Activated CD4-positive, alpha-beta memory T cell treated with anti-CD3 and anti-CD28 coated beads, Interleukin-2, amount 10 ng/mL, durations not matched to agents 7 days and 5 days (primary cell): ENCODE measurements around the gene DCUN1D2. TPM values are rescaled to one million over a fixed set of nuclear protein-coding genes. Genes with fewer than 3 reads are reported as not detected.
"Not testable (repeated sequence)": the region's sequence is repeated elsewhere in the genome, so short reads cannot be mapped to it uniquely, and the experiment has no call there.

Experiments used
- CTCF ChIA-PET: fragments of 350-600 bp; sonication (Branson Sonifier 250); formaldehyde crosslinking; loops from one replicate; lab custom pipeline; 2021; ENCODE audit warnings: antibody characterized with exemption, inconsistent platforms; lab: Charles Lee
- POLR2A ChIA-PET: fragments of 350-600 bp; sonication (Branson Sonifier 250); formaldehyde crosslinking; loops from one replicate; lab custom pipeline; 2021; ENCODE audit warnings: antibody characterized with exemption; lab: Charles Lee
- DNase-seq: peaks from one replicate; pipeline ENCODE4 v3.0.0-alpha.2; 2020
- H3K27ac Mint-ChIP-seq: one replicate; pipeline ENCODE4 v1.8.0; 2021; ENCODE audit warnings: mild to moderate bottlenecking, mixed read lengths
- H3K27me3 Mint-ChIP-seq: one replicate; pipeline ENCODE4 v1.8.0; 2021; ENCODE audit warnings: mixed read lengths
- H3K36me3 Mint-ChIP-seq: one replicate; pipeline ENCODE4 v1.8.0; 2021; ENCODE audit warnings: low read depth, mixed read lengths
- H3K4me1 Mint-ChIP-seq: one replicate; pipeline ENCODE4 v1.8.0; 2021; ENCODE audit warnings: mixed read lengths
- H3K4me3 Mint-ChIP-seq: one replicate; pipeline ENCODE4 v1.8.0; 2021; ENCODE audit warnings: mild to moderate bottlenecking, mixed read lengths
- H3K9me3 Mint-ChIP-seq: one replicate; pipeline ENCODE4 v1.8.0; 2021; ENCODE audit warnings: mixed read lengths
- total RNA-seq, 2 experiments: library from RNA; stranded (reverse); gene quantifications; one replicate each; pipeline ENCODE4 v1.2.3, GENCODE V29; 2021

Gene DCUN1D2
- total RNA-seq, 2 experiments from 2014 or later = 17.0 to 17.7 TPM

DNA sequence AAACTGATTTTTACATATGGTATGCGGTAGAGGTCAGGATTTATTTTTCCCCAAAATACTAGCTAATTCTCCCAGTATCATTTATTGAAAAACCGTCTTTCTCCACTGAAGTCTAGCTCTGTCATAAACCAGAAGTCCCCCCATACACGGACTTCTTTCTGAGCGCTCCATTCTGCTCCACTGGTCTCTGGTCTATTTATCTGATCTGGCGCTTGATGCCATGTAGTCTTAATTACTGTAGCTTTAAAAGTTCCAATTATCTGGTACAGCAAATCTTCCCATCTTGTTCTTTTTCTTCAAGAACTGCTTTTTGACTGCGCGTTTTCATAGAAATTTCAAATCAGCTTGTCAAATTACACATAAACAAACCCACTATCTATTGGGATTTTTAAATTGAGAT is 13.7 kb downstream of the DCUN1D2 start:
- POLR2A ChIA-PET = interaction anchor here (1.2 kb wide), 1 partner anchor 11 kb away, joined by 3 read pairs; no protein-coding TSS in a partner anchor

DNA sequence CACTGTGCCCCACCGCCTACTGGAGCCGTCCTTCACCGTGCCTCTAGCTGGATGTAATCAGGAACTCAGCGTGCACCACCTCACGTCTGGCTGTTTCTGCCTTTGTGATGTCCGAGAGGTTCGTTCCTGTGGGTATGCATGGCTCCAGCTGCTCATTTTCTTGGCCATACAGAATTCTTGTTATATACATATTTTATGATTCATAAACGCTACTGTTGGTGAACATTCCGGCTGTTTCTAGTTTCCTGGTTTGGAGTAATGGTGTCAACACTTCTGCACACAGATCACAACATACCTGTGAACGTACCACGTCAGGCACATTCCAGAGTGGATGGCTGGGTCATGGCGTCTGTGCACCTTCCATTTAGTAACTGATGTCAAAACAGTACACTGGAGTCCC is 14.6 kb downstream of the DCUN1D2 start:
- POLR2A ChIA-PET = no interaction called here
- no peak overlapping the region for H3K4me3 Mint-ChIP-seq
- no peaks in the 10 kb centered on the region for H3K27me3 Mint-ChIP-seq
- no peak for DNase-seq
- no peaks in the 10 kb centered on the region for H3K9me3 Mint-ChIP-seq
- no peak overlapping the region for H3K27ac Mint-ChIP-seq
- CTCF ChIA-PET = no interaction called here
- H3K4me1 Mint-ChIP-seq = no peaks in the 10 kb centered on the region
- peaks cover 26% of the 10 kb centered on the region for H3K36me3 Mint-ChIP-seq

More for the DNA sequence above, 13.7 kb downstream of the DCUN1D2 start:
- H3K9me3 Mint-ChIP-seq = no peaks in the 10 kb centered on the region
- H3K27ac Mint-ChIP-seq = no peak overlapping the region
- H3K36me3 Mint-ChIP-seq = peaks cover 19% of the 10 kb centered on the region
- H3K4me1 Mint-ChIP-seq = no peaks in the 10 kb centered on the region
- H3K4me3 Mint-ChIP-seq = no peak overlapping the region
- CTCF ChIA-PET = no interaction called here
- DNase-seq = no peak
- no peaks in the 10 kb centered on the region for H3K27me3 Mint-ChIP-seq

DNA sequence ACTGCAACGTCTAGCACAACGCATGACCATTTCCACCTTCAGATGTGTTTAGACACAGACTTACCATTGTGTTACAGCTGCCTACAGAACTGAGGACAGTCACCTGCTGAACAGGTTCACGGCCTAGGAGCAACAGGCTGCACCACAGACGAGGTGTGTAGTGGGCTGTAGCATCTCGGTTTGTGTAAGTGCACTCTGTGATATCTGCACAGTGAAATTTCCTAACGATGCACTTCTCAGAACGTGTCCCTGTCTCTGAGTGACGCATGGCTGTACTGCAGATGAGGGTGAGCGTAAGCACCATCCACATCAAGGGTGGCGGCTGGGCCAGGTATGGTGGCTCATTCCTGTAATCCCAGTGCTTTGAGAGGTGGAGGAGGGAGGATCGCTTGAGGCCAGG is 15.2 kb downstream of the DCUN1D2 start:
- POLR2A ChIA-PET = no interaction called here

DNA sequence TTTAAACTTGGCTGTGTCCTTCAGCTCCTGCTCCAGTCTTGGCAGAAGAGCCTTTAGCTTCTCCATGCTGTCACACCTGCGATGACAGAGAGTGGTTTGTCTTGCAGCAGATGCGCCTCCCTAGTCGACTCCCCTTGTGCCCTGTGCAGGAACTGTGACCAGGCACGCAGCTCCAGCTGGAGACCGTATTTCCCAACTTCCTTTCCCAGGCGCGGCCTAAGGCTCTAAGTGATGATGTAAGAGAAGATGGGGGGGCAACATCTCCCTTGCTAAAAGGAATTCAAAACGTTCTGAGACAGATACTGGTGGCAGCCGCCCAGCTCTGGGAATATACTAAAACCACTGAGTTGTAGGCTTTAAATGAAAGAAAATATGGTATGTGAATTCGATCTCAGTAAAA is 16.3 kb downstream of the DCUN1D2 start:
- Mint-ChIP-seq H3K4me3 (no peak overlapping the region), H3K4me1 (no peaks in the 10 kb centered on the region), H3K27me3 (no peaks in the 10 kb centered on the region), H3K36me3 (peaks cover 28% of the 10 kb centered on the region), H3K9me3 (no peaks in the 10 kb centered on the region), H3K27ac (no peak overlapping the region)
- CTCF ChIA-PET = no interaction called here
- DNase-seq = no peak
- POLR2A ChIA-PET = no interaction called here

More for the DNA sequence above, 15.2 kb downstream of the DCUN1D2 start:
- H3K27me3 Mint-ChIP-seq = no peaks in the 10 kb centered on the region
- H3K4me1 Mint-ChIP-seq = no peaks in the 10 kb centered on the region
- no peak for DNase-seq
- no peak overlapping the region for H3K27ac Mint-ChIP-seq
- CTCF ChIA-PET = no interaction called here
- no peak overlapping the region for H3K4me3 Mint-ChIP-seq
- H3K36me3 Mint-ChIP-seq = peaks cover 26% of the 10 kb centered on the region
- no peaks in the 10 kb centered on the region for H3K9me3 Mint-ChIP-seq

DNA sequence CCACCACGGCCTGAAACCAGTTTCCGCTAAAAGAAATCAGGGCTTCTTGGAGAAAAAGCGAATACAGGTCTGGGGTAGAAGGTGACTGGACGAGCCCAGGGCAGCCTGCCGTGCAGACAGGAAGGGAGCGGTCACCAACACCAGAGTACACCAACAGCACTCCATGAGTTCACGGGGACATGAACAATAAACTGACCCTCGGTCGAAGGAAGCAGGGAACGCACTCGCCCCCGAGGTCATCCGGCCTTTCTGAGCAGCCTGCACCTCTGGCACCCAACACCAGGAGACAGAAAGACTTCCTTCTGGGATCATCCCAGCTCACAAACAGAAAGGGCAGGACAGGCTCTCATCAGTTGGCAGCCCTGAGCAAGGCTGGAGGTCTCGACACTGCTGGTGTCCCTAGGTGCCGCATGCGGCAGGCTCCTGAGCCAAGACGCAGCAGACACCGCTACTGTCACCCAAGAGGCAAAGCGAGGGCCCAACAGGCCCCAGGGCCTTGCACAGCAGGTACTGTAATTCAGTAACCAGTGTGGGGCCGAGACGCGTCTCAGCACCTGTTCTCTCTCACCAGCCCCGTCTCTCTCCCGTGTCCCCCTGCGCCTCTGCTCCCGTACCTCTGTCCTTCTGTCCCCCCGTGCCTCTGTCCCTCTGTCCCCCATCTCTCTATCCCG is 18.0 kb downstream of the DCUN1D2 start:
- DNase-seq = no peak
- Mint-ChIP-seq H3K27me3 (no peaks in the 10 kb centered on the region), H3K36me3 (peaks cover 28% of the 10 kb centered on the region), H3K4me1 (no peaks in the 10 kb centered on the region), H3K27ac (no peak overlapping the region), H3K9me3 (no peaks in the 10 kb centered on the region), H3K4me3 (no peak overlapping the region)
- POLR2A ChIA-PET = no interaction called here
- CTCF ChIA-PET = no interaction called here

DNA sequence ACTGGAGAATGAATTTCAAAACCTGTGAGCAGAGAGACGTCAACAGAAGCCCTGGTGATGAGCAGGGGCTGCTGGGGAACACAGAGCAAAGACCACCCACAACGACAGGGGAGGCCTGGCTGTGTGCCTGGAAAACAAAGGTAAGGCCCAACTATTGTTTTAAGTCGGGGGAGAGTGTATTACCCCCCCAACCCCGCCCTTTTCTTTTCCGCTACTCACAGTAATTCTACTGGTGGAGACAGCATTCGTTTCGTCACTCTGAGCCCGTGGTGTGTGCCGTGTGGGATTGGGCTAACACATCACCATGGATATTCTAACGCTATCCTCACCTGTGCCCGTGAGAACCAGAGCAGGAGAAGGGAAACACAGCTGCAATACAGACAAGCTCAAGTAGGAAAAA is 18.7 kb downstream of the DCUN1D2 start:
- no peaks in the 10 kb centered on the region for H3K27me3 Mint-ChIP-seq
- H3K9me3 Mint-ChIP-seq = no peaks in the 10 kb centered on the region
- H3K36me3 Mint-ChIP-seq = peaks cover 34% of the 10 kb centered on the region
- no peak overlapping the region for H3K27ac Mint-ChIP-seq
- H3K4me3 Mint-ChIP-seq = no peak overlapping the region
- ChIA-PET POLR2A (no interaction called here), CTCF (no interaction called here)
- peaks cover 1% of the 10 kb centered on the region for H3K4me1 Mint-ChIP-seq
- DNase-seq = no peak

DNA sequence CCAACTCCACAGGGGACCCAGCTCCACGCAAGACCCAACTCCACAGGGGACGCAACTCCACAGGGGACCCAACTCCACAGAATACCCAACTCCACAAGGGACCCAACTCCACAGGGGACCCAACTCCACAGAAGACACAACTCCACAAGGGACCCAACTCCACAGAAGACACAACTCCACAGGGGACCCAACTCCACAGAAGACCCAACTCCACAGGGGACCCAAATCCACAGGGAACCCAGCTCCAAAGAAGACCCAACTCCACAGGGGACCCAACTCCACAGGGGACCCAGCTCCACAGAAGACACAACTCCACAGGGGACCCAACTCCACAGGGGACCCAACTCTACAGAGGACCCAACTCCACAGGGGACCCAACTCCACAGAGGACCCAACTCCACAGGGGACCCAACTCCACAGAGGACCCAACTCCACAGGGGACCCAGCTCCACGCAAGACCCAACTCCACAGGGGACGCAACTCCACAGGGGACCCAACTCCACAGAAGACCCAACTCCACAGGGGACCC is 19.8 kb downstream of the DCUN1D2 start:
- H3K27me3 Mint-ChIP-seq, POLR2A ChIA-PET, H3K4me3 Mint-ChIP-seq, CTCF ChIA-PET, H3K4me1 Mint-ChIP-seq, H3K27ac Mint-ChIP-seq, H3K9me3 Mint-ChIP-seq, DNase-seq: not testable (repeated sequence)
- peaks cover 34% of the 10 kb centered on the region for H3K36me3 Mint-ChIP-seq

DNA sequence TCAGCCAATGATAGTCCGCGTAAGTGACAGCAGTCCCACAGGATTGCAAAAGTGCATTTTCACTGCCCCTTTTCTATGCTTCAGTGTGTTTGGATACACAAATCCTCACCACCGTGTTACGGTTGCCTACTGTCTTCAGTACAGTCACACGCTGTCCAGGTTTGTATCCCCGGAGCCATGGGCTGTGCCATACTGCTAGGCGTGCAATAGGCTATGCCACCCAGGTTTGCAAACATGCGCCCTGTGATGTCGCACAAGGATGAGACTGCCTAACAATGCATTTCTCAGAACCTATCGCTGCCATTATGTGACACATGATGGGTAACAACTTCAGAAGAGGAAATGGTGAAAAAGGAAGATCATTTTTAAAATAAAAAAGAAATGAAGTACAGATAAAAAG is 20.4 kb downstream of the DCUN1D2 start:
- peaks cover 9% of the 10 kb centered on the region for H3K4me1 Mint-ChIP-seq

DNA sequence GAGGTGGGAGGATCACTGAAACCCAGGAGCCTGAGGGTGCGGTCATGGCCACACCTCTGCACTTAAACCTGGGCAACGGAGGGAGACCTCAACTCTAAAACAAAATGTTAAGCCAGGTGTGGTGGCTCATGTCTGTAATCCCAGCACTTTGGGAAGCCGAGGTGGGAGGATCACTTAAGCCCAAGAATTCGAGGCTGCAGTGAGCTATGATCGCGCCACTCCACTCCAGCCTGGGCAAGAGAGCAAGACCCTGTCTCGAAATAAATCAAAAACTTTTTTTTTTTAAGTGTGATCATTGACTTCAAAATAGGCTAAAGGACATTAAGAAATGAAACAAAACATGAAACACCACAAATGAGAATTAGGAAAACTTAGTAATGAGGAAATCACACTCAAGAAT is 20.9 kb downstream of the DCUN1D2 start:
- no peak overlapping the region for H3K27ac Mint-ChIP-seq
- DNase-seq = no peak
- H3K4me1 Mint-ChIP-seq = peaks cover 9% of the 10 kb centered on the region
- no peak overlapping the region for H3K4me3 Mint-ChIP-seq
- CTCF ChIA-PET = no interaction called here
- POLR2A ChIA-PET = no interaction called here
- H3K36me3 Mint-ChIP-seq = peaks cover 29% of the 10 kb centered on the region
- no peaks in the 10 kb centered on the region for H3K9me3 Mint-ChIP-seq
- no peaks in the 10 kb centered on the region for H3K27me3 Mint-ChIP-seq

More for the DNA sequence above, 20.4 kb downstream of the DCUN1D2 start:
- H3K27me3 Mint-ChIP-seq = no peaks in the 10 kb centered on the region
- peaks cover 33% of the 10 kb centered on the region for H3K36me3 Mint-ChIP-seq
- CTCF ChIA-PET = no interaction called here
- no peak overlapping the region for H3K27ac Mint-ChIP-seq
- no peak for DNase-seq
- H3K4me3 Mint-ChIP-seq = no peak overlapping the region
- POLR2A ChIA-PET = no interaction called here
- no peaks in the 10 kb centered on the region for H3K9me3 Mint-ChIP-seq

DNA sequence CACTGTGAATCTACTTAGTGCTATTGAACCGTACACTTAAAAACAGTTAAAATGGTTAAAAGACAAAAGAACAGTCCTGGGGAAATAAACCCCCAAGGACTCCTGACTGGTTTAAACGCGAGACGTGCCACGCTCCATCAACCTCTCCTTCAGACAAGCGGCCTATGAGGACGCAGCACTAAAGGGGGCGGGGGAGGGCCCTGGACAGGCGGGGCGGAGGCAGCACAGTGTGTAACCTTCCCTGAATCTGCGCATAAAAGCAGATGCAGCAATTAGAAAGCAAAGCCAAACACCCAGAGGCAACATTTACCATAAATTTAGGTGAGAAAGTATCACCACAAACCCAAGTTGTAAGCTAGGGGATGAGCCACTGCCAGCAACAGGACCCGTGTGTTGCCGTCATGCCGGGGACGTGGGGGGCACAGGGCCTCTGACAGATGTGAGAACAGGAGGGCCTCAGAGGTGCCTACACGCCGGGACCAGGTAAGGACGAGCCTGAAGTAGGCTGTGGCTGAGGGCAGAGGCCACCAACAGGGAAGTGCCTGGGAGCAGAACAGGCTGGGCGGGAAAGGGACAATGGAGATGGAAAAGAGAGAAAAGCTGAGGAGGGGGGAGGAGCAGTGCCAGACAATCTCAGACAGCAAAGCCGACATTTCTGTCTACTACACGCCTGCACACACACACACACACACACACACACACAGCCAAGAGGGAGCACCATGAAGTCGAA is 21.9 kb downstream of the DCUN1D2 start:
- peaks cover 9% of the 10 kb centered on the region for H3K4me1 Mint-ChIP-seq
- no peak overlapping the region for H3K4me3 Mint-ChIP-seq
- DNase-seq = no peak
- no peaks in the 10 kb centered on the region for H3K9me3 Mint-ChIP-seq
- H3K27me3 Mint-ChIP-seq = no peaks in the 10 kb centered on the region
- ChIA-PET POLR2A (interaction anchor here (0.6 kb wide), 1 partner anchor 970 kb away, joined by 3 read pairs; no protein-coding TSS in a partner anchor), CTCF (no interaction called here)
- H3K27ac Mint-ChIP-seq = no peak overlapping the region
- peaks cover 26% of the 10 kb centered on the region for H3K36me3 Mint-ChIP-seq

DNA sequence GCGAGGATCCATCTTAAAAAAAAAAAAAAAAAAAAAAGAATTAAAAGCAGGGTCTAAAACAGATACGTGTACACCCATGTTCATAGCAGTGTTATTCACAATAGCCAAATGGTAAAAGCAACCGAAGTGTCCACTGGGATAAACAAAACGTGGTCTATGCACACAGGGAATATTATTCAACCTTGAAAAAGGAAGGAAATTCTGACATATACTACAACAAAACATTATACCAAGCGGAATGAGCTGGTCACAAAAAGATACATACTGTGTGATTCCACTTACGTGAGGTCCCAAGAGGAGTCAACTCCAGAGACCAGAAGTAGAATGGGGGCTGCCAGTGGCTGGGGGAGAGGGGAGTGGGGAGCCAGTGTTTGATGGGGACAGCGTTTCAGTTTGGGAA is 22.5 kb downstream of the DCUN1D2 start:
- Mint-ChIP-seq H3K36me3 (peaks cover 26% of the 10 kb centered on the region), H3K4me3 (no peak overlapping the region), H3K9me3 (no peaks in the 10 kb centered on the region), H3K4me1 (peaks cover 9% of the 10 kb centered on the region), H3K27me3 (no peaks in the 10 kb centered on the region), H3K27ac (no peak overlapping the region)
- POLR2A ChIA-PET = no interaction called here
- no peak for DNase-seq
- CTCF ChIA-PET = no interaction called here

DNA sequence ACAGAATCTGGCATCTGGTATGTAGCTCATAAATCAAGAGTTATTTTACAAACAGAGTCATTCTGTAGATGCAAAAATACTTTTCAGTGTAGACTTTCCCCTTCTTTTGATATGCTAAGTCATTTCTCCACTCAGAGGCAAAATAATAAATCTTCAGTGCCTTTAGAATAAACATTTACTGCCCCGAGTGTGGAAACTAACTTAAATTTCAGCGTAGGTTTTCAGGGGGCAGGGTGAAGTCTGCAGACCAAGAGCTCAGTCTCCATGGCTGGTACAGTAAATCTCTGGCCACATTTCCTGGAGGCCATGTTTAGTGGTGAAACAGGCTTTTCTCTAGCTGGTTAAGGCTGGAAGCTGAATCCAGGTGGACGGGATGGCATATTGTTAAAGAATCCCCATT is 24.1 kb downstream of the DCUN1D2 start:
- Mint-ChIP-seq H3K4me1 (peaks cover 9% of the 10 kb centered on the region), H3K36me3 (peaks cover 22% of the 10 kb centered on the region), H3K9me3 (no peaks in the 10 kb centered on the region), H3K4me3 (no peak overlapping the region), H3K27me3 (no peaks in the 10 kb centered on the region), H3K27ac (no peak overlapping the region)
- DNase-seq = no peak
- ChIA-PET CTCF (interaction anchor here (1.7 kb wide), 1 partner anchor 9 kb away, joined by 7 read pairs; no protein-coding TSS in a partner anchor), POLR2A (interaction anchor here (1.3 kb wide), 1 partner anchor 11 kb away, joined by 3 read pairs; no protein-coding TSS in a partner anchor)

DNA sequence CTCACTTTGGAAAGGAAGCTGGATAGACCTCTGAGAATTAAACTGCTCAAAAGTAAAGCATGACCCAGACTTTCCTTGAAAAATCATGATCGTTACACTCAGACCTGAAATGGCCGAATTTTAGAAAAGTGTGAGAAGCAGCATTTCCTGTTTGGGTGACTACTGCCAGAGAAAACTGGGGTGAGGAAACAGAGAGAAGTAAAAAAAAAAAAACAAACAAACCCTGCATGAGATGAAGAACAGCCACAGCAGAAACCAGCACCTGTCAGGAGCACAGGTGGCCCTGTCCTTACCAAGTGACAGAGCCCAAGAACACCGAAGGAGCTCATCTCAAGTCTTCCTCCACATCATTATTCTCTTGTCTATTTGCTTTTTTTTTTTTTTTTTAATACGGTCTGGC is 25.2 kb downstream of the DCUN1D2 start:
- ChIA-PET CTCF (interaction anchor here (1.7 kb wide), 1 partner anchor 8 kb away, joined by 7 read pairs; no protein-coding TSS in a partner anchor), POLR2A (interaction anchor here (1.1 to 1.3 kb wide), 2 partner anchors 12 to 24 kb away, joined by 3 to 5 read pairs; no protein-coding TSS in a partner anchor)
- peaks cover 23% of the 10 kb centered on the region for H3K36me3 Mint-ChIP-seq
- no peaks in the 10 kb centered on the region for H3K27me3 Mint-ChIP-seq
- no peak overlapping the region for H3K4me3 Mint-ChIP-seq
- H3K4me1 Mint-ChIP-seq = peaks cover 9% of the 10 kb centered on the region
- no peaks in the 10 kb centered on the region for H3K9me3 Mint-ChIP-seq
- no peak overlapping the region for H3K27ac Mint-ChIP-seq
- DNase-seq = no peak
